HG03558 (cell line): ENCODE results near the gene NCOA7.
"Not testable (repeated sequence)": the region's sequence is repeated elsewhere in the genome, so short reads cannot be mapped to it uniquely, and the experiment has no call there.

ENCODE experiments used
- ATAC-seq: cut with Tn5 transposase; IDR thresholded peaks from one replicate; pipeline ENCODE4 v1.9.1; 2021; ENCODE audit warnings: moderate number of reproducible peaks; ENCODE audit not compliant: unreplicated experiment; ENCODE audit errors: extremely low read depth

NCOA7 gene

GRCh38 chr6:125906158-125906998 is 115.6 kb downstream of the NCOA7 start:
- no peak for ATAC-seq

- peak; percentile 100 for ATAC-seq
These were observed 119.8 kb downstream of the NCOA7 start for GRCh38 chr6:125910527-125910926.

DNA sequence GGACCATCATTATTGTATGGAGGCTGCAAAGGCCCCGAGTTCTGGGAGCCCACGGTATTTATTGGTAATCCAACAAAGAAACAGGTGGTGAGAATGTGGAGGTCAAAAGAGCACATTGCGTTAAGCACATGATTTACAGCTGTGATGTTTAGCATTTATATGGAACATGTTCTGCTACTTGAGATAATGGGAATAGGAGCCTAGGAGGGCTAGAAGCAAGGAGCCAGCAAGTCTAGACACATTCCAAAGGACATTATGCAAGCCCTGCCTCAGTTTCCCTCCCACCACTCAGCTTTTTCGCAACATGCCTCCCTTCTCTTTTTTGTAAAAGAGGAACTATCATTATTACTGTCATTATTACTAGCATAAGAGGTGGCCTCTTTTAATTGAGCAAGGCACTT is 120.3 kb downstream of the NCOA7 start:
- ATAC-seq: not testable (repeated sequence)

DNA sequence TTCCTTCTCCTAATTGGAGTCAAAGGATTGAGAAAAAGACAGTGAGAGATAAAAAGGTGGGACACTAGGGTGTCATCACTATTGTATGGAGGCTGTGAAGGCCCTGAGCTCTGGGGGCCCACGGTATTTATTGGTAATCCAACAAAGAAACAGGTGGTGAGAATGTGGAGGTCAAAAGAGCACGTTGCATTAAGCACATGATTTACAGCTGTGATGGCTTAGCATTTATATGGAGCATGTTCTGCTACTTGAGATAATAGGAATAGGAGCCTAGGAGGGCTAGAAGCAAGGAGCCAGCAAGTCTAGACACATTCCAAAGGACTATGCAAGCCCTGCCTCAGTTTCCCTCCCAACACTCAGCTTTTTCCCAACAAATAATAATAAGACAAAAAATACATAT is 121.7 kb downstream of the NCOA7 start:
- ATAC-seq: not testable (repeated sequence)

DNA sequence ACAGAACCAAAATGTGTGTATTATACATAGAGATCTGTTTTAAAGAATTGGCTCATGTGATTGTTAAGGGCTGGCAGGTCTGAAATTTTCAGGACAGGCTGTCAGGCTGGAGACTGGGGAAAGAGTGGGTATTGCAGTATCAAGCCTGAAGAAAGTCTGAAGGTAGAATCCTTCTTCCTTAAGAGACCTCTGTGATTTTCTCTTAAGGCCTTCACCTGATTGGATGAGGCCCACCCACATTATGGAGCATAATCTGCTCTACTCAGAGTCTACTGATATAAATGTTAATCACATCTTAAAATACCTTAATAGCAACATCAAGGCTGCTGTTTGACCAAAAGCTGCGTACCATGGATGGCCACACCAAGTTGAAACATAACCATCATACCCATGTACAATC is 122.4 kb downstream of the NCOA7 start:
- ATAC-seq: no peak

DNA sequence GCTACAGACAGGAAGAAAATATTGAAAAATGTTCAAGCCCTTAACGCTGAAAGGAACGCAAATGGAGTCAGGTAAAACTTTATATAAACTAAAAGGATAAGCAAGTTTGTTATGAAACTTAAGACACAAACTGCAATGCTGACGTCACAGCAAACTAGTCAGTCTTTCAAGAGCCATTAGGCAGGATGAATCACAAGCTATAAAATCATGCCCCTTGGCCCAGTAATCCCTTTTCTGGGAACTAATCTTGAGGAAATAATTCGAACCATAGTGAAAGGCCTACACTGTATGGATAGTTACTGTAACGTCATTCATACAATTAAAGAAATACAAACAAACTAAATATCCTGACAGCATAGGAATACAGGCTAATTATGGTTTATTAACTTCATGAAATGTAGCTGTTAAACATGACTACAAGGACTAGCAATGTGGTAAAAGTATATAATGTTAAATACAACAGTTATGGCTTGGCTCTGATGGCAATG is 123.1 kb downstream of the NCOA7 start:
- ATAC-seq: no peak

- ATAC-seq: no peak
These were observed 127.5 kb downstream of the NCOA7 start for GRCh38 chr6:125918230-125918629.

DNA sequence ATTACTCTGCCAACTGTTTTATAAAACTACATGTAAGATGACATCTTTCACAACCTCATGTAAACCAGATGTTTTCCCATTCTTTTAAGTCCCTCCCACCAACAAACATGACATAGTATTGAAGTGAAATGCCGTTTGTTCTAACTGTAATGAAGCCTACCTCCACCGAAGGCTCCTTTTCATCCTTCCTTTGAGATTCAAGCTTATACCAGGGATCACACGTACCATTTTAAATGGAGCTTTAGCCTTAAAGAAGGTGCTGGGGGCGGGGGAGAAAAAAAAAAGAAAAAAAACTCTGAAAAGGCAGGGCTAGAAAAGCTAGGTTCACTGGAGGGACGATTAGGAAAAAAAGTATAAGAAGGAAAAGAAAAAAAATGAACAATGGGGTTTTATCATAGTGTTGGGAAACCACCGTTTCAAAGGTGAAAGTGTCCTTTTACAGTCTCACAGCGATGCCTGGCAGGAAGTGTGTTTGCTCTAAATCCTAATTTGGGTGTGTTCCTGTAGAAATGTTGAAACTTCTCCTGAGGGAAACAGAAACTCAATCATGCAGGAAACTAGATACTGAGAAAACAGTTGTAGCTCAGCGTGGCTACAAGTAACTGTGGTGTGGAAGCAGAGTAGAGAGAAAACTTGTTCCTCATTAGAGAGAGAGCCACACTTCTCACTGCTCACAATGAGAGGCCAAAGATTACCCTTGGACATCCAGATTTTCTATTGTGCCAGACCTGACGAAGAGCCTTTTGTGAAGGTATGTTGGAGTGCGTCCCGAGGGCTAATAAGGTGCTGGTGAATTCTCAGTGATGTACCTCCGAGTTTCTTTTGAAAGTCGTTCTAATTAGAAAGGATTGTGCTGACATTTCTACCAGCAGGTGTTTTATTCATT is 128.2 kb downstream of the NCOA7 start:
- ATAC-seq: peak; percentile 96

GRCh38 chr6:125919618-125920017 is 128.9 kb downstream of the NCOA7 start:
- no peak for ATAC-seq

DNA sequence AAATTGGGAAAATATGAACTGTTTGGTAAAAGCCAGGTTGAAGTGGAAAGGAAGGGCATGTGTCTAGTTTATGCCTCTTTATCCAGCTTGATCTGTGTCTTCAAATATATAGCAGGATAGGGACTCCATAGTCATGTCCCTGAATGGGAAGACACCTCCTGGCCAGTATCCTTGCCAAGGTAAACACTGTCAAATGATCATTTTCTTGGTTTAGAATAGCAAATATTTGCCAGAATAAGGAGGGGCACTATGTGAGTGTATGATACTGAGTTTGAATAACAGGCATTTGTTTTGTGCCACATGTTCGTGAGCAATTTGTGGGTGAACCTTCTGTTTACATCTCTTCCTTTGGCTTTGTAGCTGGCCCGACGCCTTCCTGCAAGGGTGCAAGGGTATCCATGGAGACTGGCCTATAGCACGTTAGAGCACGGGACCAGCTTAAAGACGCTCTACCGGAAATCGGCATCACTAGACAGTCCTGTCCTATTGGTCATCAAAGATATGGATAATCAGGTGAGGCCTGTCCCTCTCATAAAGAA is 131.6 kb downstream of the NCOA7 start:
- no peak for ATAC-seq

DNA sequence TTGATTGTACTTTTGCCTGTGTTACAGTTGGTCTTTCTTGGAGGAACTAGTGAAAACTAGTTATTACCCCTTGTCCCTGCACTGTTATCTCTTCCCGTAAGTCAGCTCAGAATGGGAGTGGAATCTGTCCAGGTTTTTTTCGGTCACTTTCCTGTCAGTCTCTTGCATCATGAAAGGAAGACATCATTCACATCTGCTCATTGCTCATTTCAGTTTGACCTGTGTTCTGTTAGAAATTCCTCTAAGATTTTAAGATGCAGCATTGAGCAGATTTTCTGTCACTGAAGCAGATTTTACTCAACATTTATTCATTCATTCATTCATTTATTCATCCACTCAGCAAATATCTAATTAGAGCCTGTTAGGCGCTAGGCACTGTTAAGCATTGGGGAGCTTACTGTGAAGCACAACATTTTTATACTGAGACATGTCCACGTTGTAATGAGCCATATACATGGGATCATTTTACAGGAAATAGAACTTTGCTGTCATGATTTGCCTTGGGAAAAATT is 132.7 kb downstream of the NCOA7 start:
- no peak for ATAC-seq

- no peak for ATAC-seq
These were observed 133.4 kb downstream of the NCOA7 start for GRCh38 chr6:125924169-125924568.

- no peak for ATAC-seq
These were observed 134.1 kb downstream of the NCOA7 start for GRCh38 chr6:125924697-125925358.

DNA sequence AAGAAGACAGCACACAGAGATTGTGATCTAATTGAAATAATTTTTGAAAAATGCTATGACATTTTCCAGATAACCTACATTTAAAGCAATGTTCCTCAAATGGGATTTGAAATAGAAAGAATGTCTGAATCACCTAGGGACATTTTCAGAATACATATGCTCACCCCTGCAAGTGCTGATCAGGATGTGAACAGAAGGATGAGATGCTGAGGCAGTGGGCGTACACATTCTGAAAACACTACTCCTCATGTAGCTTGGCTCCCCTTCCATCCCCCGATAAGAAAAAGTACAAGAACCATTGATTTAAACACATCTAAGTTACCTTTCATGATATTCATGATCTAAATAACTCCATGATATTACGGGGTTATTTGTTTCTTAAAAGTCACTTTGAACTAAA is 136.0 kb downstream of the NCOA7 start:
- no peak for ATAC-seq

DNA sequence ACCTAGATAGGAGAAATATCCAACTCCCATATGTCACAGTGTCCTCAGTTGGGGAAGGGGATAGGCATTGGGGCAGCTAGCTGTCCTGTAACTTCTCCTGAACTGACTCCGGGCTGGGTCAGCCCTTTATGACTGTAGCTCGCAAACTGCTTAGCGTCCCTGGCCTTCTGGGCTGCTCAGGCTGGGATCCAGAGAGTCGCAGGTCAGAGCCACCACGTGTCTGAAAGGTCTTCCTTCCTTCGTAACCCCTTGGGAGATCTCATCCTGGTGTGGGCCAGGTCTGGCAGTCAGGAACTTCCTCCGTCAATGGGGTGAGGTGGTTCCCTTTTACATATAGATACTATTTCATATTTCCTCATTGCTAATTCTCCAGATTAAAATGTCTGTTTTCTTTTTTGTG is 137.0 kb downstream of the NCOA7 start:
- ATAC-seq: no peak

DNA sequence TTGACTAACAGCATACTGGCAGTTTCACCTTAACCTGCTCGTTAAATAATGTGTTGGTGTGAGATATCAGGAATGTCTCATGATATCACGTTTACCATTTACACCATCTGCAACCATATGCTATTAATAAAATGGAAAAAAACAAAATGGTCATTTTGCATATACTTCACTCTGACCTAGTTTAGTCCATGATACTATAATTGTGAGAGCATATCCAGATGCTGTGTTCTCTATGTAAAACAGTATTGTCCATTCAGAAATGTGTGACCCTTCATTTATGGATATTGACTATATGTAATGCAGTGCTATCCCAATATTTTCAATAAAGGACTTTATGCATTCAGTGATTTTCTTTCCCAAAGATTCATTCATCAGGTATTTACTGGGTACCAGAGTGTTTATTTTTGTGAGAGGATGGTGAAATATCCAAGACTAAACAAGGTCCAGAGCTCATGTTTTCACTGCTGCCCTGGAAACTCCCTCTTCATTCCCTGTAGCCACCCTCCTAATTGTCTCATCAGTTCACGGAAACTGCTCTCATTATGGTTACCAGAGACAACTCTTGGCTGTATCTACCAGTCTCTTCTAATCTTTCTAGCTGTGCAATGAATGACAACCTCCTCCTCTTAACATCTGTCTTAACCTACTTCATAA is 140.1 kb downstream of the NCOA7 start:
- ATAC-seq: no peak

- ATAC-seq: peak; percentile 81
These were observed 141.1 kb downstream of the NCOA7 start for GRCh38 chr6:125931733-125932450.

DNA sequence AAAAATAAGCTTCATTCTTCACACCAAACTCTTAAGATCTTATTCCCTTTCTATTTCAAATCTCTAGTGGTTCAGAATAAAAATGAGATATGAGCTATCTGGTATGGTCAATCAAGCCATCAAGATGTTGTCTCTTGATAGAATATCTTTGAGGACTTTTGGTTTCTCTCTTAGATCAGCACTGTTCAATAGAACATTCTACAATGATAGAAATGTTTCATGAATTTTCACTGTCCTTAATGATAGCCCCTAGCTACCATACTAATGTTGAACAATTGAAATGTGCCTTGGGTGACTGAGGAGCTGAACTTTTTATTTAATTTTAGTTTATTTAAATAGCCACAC is 141.7 kb downstream of the NCOA7 start:
- no peak for ATAC-seq

GRCh38 chr6:125935520-125935919 is 144.8 kb downstream of the NCOA7 start:
- not testable (repeated sequence) for ATAC-seq
